GM12878 (cell line): Measurements from ENCODE around the gene MBLAC2. TPM values are rescaled to one million over a fixed set of nuclear protein-coding genes. Genes with fewer than 3 reads are reported as not detected.

Experiments used
- ATAC-seq: fragments of 200-7000 bp; cut with Tn5 transposase; 3 replicates; pipeline ENCODE4 v1.9.1; 2020; ENCODE audit warnings: mild to moderate bottlenecking, moderate library complexity
- BruUV-seq: library from RNA; stranded (reverse); fragments of 400-500 nt; replicated peaks from 2 replicates; lab custom pipeline; 2021; lab: Mats Ljungman, UMichigan
- CTCF ChIA-PET: fragments of 300-600 bp; sonication (Branson Sonifier 250); formaldehyde crosslinking; extraction: SDS; loops from one replicate; lab custom pipeline; 2021; ENCODE audit warnings: inconsistent platforms; lab: Yijun Ruan, JAX
- POLR2A ChIA-PET: fragments of 350-600 bp; formaldehyde crosslinking; extraction: SDS; loops from one replicate; lab custom pipeline; 2021; ENCODE audit warnings: inconsistent platforms; lab: Charles Lee
- RAD21 ChIA-PET: fragments of 300-600 bp; sonication (Branson Sonifier 250); formaldehyde crosslinking; loops from one replicate; lab custom pipeline; 2023; ENCODE audit warnings: antibody characterized with exemption; ENCODE audit not compliant: unreplicated experiment; lab: Charles Lee
- SMC1A ChIA-PET: fragments of 300-600 bp; sonication (Branson Sonifier 250); formaldehyde crosslinking; loops from one replicate; lab custom pipeline; 2023; ENCODE audit not compliant: unreplicated experiment, uncharacterized antibody; lab: Charles Lee
- DNase-seq: peaks from one replicate; pipeline ENCODE4 v3.0.0-alpha.2; 2011; ENCODE audit warnings: low read depth, low spot score
- FAIRE-seq: peaks from 3 replicates; lab custom pipeline; 2011; peaks lifted over from hg19 to GRCh38; lab: Jason Lieb, UNC
- H2AFZ ChIP-seq: 2 replicates; pipeline ENCODE4 v1.6.0; 2011; ENCODE audit warnings: low read depth, low read length, control low read depth; ENCODE audit not compliant: control insufficient read depth
- H3K27ac ChIP-seq: 2 replicates; pipeline ENCODE4 v1.5.1; 2011; ENCODE audit warnings: control low read depth; ENCODE audit not compliant: control insufficient read depth, insufficient read depth
- H3K27me3 ChIP-seq, 2 experiments: replicated peaks in 1 of 2; 2 replicates each; pipeline versions ENCODE4 v1.6.0 to v1.6.1; 2011; ENCODE audit warnings: low read length in 1 of 2; ENCODE audit not compliant: control insufficient read depth in 2 of 2, insufficient read depth in 2 of 2
- H3K36me3 ChIP-seq, 2 experiments: 2 replicates each; pipeline ENCODE4 v1.5.1; 2011; ENCODE audit warnings: low read length in 1 of 2; ENCODE audit not compliant: control insufficient read depth in 2 of 2, insufficient read depth in 2 of 2
- H3K4me1 ChIP-seq: 2 replicates; pipeline ENCODE4 v1.6.1; 2011; ENCODE audit warnings: mild to moderate bottlenecking, low read length, moderate library complexity, mixed read lengths; ENCODE audit not compliant: control insufficient read depth, insufficient read depth
- H3K4me2 ChIP-seq: 2 replicates; pipeline ENCODE4 v1.6.0; 2011; ENCODE audit warnings: control low read depth; ENCODE audit not compliant: control insufficient read depth, insufficient read depth
- H3K4me3 ChIP-seq: fragments of 200-600 bp; sonication (generic); 2 replicates; pipeline ENCODE4 v1.5.1; 2016
- H3K79me2 ChIP-seq: 2 replicates; pipeline ENCODE4 v1.6.0; 2011; ENCODE audit warnings: low read length; ENCODE audit not compliant: control insufficient read depth, insufficient read depth
- H3K9ac ChIP-seq: 2 replicates; pipeline ENCODE4 v1.8.0; 2011; ENCODE audit warnings: low read length, control low read depth, mixed read lengths; ENCODE audit not compliant: control insufficient read depth, insufficient read depth
- H3K9me3 ChIP-seq: replicated peaks from 3 replicates; pipeline ENCODE4 v1.5.1; 2011; ENCODE audit warnings: mild to moderate bottlenecking, low read length; ENCODE audit not compliant: control insufficient read depth, insufficient read depth
- H4K20me1 ChIP-seq: 2 replicates; pipeline ENCODE4 v1.6.0; 2011; ENCODE audit not compliant: control insufficient read depth, insufficient read depth
- ATF7 ChIP-seq: fragments of 450-650 bp; IDR thresholded peaks from 2 replicates; pipeline ENCODE4 v1.6.1; 2016; ENCODE audit warnings: low read depth, mild to moderate bottlenecking
- CEBPB ChIP-seq, 2 experiments: fragments of 150-350 bp in 1 of 2; IDR thresholded peaks; 2 replicates each; pipeline ENCODE4 v1.6.1; 2012 to 2014; ENCODE audit warnings: low read depth in 2 of 2, low read length in 2 of 2, borderline replicate concordance in 1 of 2, inconsistent platforms in 1 of 2
- EED ChIP-seq: sonication (generic); IDR thresholded peaks from 2 replicates; pipeline ENCODE4 v1.6.1; 2016; ENCODE audit warnings: antibody characterized with exemption, low read depth
- ETV6 ChIP-seq, 2 experiments: fragments of 450-650 bp in 1 of 2; IDR thresholded peaks in 1 of 2; conservative IDR thresholded peaks in 1 of 2; 2 replicates each; pipeline ENCODE4 v1.6.1; 2014; ENCODE audit warnings: antibody characterized with exemption in 1 of 2, borderline replicate concordance in 1 of 2, low read depth in 1 of 2, mild to moderate bottlenecking in 1 of 2, moderate library complexity in 1 of 2
- GABPA ChIP-seq: IDR thresholded peaks from 2 replicates; pipeline ENCODE4 v1.6.1; 2014; ENCODE audit warnings: antibody characterized with exemption, low read depth, mild to moderate bottlenecking, inconsistent platforms
- HDAC6 ChIP-seq: fragments of 200-600 bp; sonication (generic); IDR thresholded peaks from one replicate; pipeline ENCODE4 v1.8.0; 2017; ENCODE audit warnings: antibody characterized with exemption; ENCODE audit not compliant: unreplicated experiment
- KLF5 ChIP-seq: fragments of 450-650 bp; IDR thresholded peaks from 2 replicates; pipeline ENCODE4 v1.6.1; 2014; ENCODE audit warnings: mild to moderate bottlenecking; ENCODE audit not compliant: partially characterized antibody
- PAX8 ChIP-seq: fragments of 450-650 bp; IDR thresholded peaks from 2 replicates; pipeline ENCODE4 v1.6.1; 2017; ENCODE audit warnings: mild to moderate bottlenecking, moderate library complexity
- SIX5 ChIP-seq: IDR thresholded peaks from 2 replicates; pipeline ENCODE4 v1.6.1; 2011; ENCODE audit warnings: mild to moderate bottlenecking, low read depth, low read length, moderate library complexity; ENCODE audit not compliant: severe bottlenecking
- SMAD1 ChIP-seq: fragments of 450-650 bp; IDR thresholded peaks from 2 replicates; pipeline ENCODE4 v1.6.1; 2018; ENCODE audit warnings: mild to moderate bottlenecking, low read depth; ENCODE audit not compliant: partially characterized antibody
- TCF7 ChIP-seq: IDR thresholded peaks from 2 replicates; pipeline ENCODE4 v1.6.1; 2014; ENCODE audit warnings: antibody characterized with exemption, borderline replicate concordance
- WRNIP1 ChIP-seq: IDR thresholded peaks from 2 replicates; pipeline ENCODE4 v1.6.1; 2011; ENCODE audit warnings: low read depth, low read length, improper control_type of control experiment, borderline replicate concordance
- YBX1 ChIP-seq: fragments of 450-650 bp; IDR thresholded peaks from 2 replicates; pipeline ENCODE4 v1.6.1; 2016; ENCODE audit warnings: antibody characterized with exemption
- in situ Hi-C: fragments of 300-500 bp; cut with MboI; formaldehyde crosslinking; loops from 9 replicates; pipeline ENCODE4 v1.14.3; 2018; ENCODE audit warnings: mixed read lengths
- intact Hi-C: fragments of 100-400 bp; cut with micrococcal nuclease; formaldehyde crosslinking; loops from one replicate; pipeline ENCODE4 v1.14.2; 2022; ENCODE audit not compliant: unreplicated experiment
- polyA plus RNA-seq, 11 experiments: library from polyadenylated mRNA; depleted of rRNA in 4 of 11; unstranded in 6 of 11; stranded (reverse) in 5 of 11; fragments of >200 nt; fragmentation: Nextera tagmentation in 4 of 11; fragmentation: Illumina TruSeq in 1 of 11; extraction: Ambion mirVana in 4 of 11; extraction: Trizol in 1 of 11; gene quantifications; 1 replicate in 1 of 11; 2 replicates in 10 of 11; pipeline versions ENCODE4 v1.2.1 to v1.2.3, GENCODE V29; 2011 to 2016; ENCODE audit warnings: inconsistent platforms in 2 of 11, missing spikeins in 2 of 11, low read depth in 1 of 11
- total RNA-seq, 4 experiments: library from RNA; depleted of rRNA in 3 of 4; stranded (reverse); fragments of >200 nt in 3 of 4; fragmentation: Illumina TruSeq in 1 of 4; extraction: Trizol in 1 of 4; gene quantifications; 2 replicates each; pipeline versions ENCODE4 v1.2.1 to v1.2.3, GENCODE V29; 2013 to 2021
- TF ChIP-seq, protein P1 (sequence below): fragments of 450-650 bp; IDR thresholded peaks from 2 replicates; pipeline ENCODE4 v1.6.1; 2016; ENCODE audit warnings: mild to moderate bottlenecking
- TF ChIP-seq, protein P2 (sequence below): IDR thresholded peaks from 2 replicates; pipeline ENCODE4 v1.6.1; 2012; ENCODE audit warnings: low read depth, low read length, improper control_type of control experiment
- TF ChIP-seq, protein P3 (sequence below): IDR thresholded peaks from 2 replicates; pipeline ENCODE4 v1.6.1; 2012; ENCODE audit warnings: low read length, inconsistent platforms

Gene MBLAC2
- total and polyA plus RNA-seq, 10 of the 15 experiments (the other 5 are each of a cell fraction or from before 2014, with no cell fraction given) = 2.0 to 10.5 (median 7.1) TPM

DNA sequence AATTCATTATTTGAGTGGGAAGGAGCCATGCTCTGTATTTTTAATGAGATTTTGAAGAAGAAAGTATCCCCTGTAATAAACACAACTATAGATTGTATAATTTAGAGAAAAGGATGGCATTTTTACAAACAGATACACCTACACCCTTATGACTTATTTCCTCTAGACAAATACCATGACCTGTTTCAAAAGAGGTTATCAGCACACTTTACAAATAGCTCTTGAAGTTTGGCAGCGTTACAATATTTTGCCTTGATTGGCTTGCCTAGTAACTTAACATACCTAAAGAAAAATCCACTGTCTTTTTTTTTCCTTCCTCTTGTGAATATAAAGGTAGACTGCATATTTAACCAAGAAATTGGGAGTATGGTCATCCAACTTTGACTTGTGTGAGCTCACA lies 36.5 kb downstream of the MBLAC2 start (continued):
- TF ChIP-seq, protein P1, sequence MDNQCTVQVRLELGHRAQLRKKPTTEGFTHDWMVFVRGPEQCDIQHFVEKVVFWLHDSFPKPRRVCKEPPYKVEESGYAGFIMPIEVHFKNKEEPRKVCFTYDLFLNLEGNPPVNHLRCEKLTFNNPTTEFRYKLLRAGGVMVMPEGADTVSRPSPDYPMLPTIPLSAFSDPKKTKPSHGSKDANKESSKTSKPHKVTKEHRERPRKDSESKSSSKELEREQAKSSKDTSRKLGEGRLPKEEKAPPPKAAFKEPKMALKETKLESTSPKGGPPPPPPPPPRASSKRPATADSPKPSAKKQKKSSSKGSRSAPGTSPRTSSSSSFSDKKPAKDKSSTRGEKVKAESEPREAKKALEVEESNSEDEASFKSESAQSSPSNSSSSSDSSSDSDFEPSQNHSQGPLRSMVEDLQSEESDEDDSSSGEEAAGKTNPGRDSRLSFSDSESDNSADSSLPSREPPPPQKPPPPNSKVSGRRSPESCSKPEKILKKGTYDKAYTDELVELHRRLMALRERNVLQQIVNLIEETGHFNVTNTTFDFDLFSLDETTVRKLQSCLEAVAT = no peak
- TF ChIP-seq, all 136 proteins: peak for 0

DNA sequence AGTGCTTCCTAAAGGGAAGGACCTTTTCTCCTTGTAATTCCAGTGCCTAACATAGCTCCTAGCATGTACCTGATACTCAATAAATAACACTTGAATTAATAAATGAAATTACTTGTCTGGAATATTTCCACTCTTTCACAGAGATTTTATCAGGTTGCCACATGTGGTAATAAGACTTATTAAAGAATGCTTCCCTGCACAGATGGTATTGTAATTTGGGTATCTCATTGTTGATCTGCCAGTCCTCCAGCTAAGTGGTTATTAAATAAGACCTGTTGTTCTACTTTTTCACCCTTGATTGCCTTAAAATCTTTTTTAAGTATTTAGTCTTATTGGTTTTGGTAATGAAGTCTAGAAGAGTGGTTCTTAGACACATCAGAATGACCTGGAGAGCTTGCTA lies 36.9 kb downstream of the MBLAC2 start:
- ChIA-PET POLR2A (no interaction called here), SMC1A (interaction anchor here (0.6 to 5.2 kb wide), 11 partner anchors 10 to 736 kb away, joined by 3 to 46 read pairs (median 8); partner anchors contain the start of genes CETN3, LYSMD3, MBLAC2 and POLR3G), RAD21 (interaction anchor here (1.2 to 4.4 kb wide), 5 partner anchors 28 to 346 kb away, joined by 4 to 43 read pairs (median 5); partner anchors contain the start of genes CETN3 and LYSMD3), CTCF (interaction anchor here (0.7 to 6.8 kb wide), 14 partner anchors 11 to 346 kb away, joined by 3 to 118 read pairs (median 4); partner anchors contain the start of gene LYSMD3)
- Histone ChIP-seq H3K36me3 (no peaks in the 10 kb centered on the region), H3K27ac (no peak overlapping the region), H3K4me2 (no peak overlapping the region), H2AFZ (no peak overlapping the region), H4K20me1 (no peaks in the 10 kb centered on the region), H3K4me3 (no peak overlapping the region), H3K27me3 (no peaks in the 10 kb centered on the region), H3K4me1 (0 out of 2 replicates have a peak, but pooled peaks cover 5% of the 10 kb centered on the region), H3K9me3 (no peaks in the 10 kb centered on the region; the same call in 2 of the 3 replicates), H3K79me2 (no peaks in the 10 kb centered on the region), H3K9ac (no peak overlapping the region)
- in situ Hi-C loops (loop anchor here (5.0 to 10.0 kb wide), 2 partner anchors 97 to 345 kb away; no protein-coding TSS in a partner anchor), intact Hi-C loops (loop anchor here (2.0 kb wide), 1 partner anchor 167 kb away; no protein-coding TSS in a partner anchor)
- FAIRE-seq (no peak), DNase-seq (no peak), ATAC-seq (no peak)
- no TSS peak for BruUV-seq
- TF ChIP-seq CEBPB (IDR thresholded peaks at IDR 0.05; ENCODE audit: borderline replicate concordance in 1 of 2, low read depth in 2 of 2, low read length in 2 of 2) (no peak), HDAC6 (no peak), EED (no peak), TCF7 (no peak), ETV6 (conservative IDR thresholded peaks at IDR 0.05 in 1 of 2, IDR thresholded peaks at IDR 0.05 in 1 of 2; ENCODE audit: borderline replicate concordance in 1 of 2, low read depth in 1 of 2) (no peak), KLF5 (no peak), SMAD1 (no peak), WRNIP1 (no peak), PAX8 (no peak), SIX5 (no peak), ATF7 (no peak), GABPA (no peak), YBX1 (no peak)
- TF ChIP-seq, protein P2, sequence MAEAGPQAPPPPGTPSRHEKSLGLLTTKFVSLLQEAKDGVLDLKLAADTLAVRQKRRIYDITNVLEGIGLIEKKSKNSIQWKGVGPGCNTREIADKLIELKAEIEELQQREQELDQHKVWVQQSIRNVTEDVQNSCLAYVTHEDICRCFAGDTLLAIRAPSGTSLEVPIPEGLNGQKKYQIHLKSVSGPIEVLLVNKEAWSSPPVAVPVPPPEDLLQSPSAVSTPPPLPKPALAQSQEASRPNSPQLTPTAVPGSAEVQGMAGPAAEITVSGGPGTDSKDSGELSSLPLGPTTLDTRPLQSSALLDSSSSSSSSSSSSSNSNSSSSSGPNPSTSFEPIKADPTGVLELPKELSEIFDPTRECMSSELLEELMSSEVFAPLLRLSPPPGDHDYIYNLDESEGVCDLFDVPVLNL = no peak
- TF ChIP-seq, protein P1 = no peak
- TF ChIP-seq, protein P3, sequence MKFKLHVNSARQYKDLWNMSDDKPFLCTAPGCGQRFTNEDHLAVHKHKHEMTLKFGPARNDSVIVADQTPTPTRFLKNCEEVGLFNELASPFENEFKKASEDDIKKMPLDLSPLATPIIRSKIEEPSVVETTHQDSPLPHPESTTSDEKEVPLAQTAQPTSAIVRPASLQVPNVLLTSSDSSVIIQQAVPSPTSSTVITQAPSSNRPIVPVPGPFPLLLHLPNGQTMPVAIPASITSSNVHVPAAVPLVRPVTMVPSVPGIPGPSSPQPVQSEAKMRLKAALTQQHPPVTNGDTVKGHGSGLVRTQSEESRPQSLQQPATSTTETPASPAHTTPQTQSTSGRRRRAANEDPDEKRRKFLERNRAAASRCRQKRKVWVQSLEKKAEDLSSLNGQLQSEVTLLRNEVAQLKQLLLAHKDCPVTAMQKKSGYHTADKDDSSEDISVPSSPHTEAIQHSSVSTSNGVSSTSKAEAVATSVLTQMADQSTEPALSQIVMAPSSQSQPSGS = no peak
